Measurements from ENCODE around the gene RBBP4. TPM values are rescaled to one million over a fixed set of nuclear protein-coding genes. Genes with fewer than 3 reads are reported as not detected.

RBBP4 gene
- total RNA-seq, 1 donor from 2014 or later, result 45.4 TPM

- no peaks in the 10 kb centered on the region for H3K27me3 ChIP-seq
- no peaks in the 10 kb centered on the region for H3K9me3 ChIP-seq
- no peak overlapping the region for H3K27ac ChIP-seq
- H3K4me3 ChIP-seq, result no peak overlapping the region
- no peaks in the 10 kb centered on the region for H3K36me3 ChIP-seq
- intact Hi-C loops (cut with DNase I), result no loop called here
- no peak for TF ChIP-seq CTCF (IDR thresholded peaks at IDR 0.05)
- no peak for DNase-seq (ENCODE audit: low spot score in 2 of 2)
- H3K4me1 ChIP-seq, result no peaks in the 10 kb centered on the region
Observed at GRCh38 chr1:32729254-32730046, 78.4 kb downstream of the RBBP4 start.

- intact Hi-C loops (cut with DNase I), result no loop called here
- no peak for DNase-seq (ENCODE audit: low spot score in 2 of 2)
- no peak overlapping the region for H3K4me3 ChIP-seq
- H3K27ac ChIP-seq, result no peak overlapping the region
- no peak for TF ChIP-seq CTCF (IDR thresholded peaks at IDR 0.05)
- no peaks in the 10 kb centered on the region for H3K4me1 ChIP-seq
- H3K27me3 ChIP-seq, result no peaks in the 10 kb centered on the region
- H3K36me3 ChIP-seq, result no peaks in the 10 kb centered on the region
- no peaks in the 10 kb centered on the region for H3K9me3 ChIP-seq
Observed at GRCh38 chr1:32733582-32734321, 82.7 kb downstream of the RBBP4 start.

Other genes with a start within 250 kb of the RBBP4 start
- gene ZBTB8B, start 186.1 kb upstream of the RBBP4 start, total RNA-seq, result under 0.01 TPM
- 2.2 TPM for gene ZBTB8A, start 111.8 kb upstream of the RBBP4 start, total RNA-seq
- gene ZBTB8OS, start 658 bp upstream of the RBBP4 start, total RNA-seq, result 3.0 TPM
- gene SYNC, start 51.6 kb downstream of the RBBP4 start, total RNA-seq, result 87.3 TPM
- 48.9 TPM for gene YARS1, start 166.2 kb downstream of the RBBP4 start, total RNA-seq
- 1.6 TPM for gene S100PBP, start 166.4 kb downstream of the RBBP4 start, total RNA-seq
- gene FNDC5, start 219.7 kb downstream of the RBBP4 start, total RNA-seq, result 8.9 TPM
- not detected for gene HPCA, start 235.3 kb downstream of the RBBP4 start, total RNA-seq

All from ascending aorta (tissue), 2 donors.